ENCODE results near the gene SLC38A11.

DNA sequence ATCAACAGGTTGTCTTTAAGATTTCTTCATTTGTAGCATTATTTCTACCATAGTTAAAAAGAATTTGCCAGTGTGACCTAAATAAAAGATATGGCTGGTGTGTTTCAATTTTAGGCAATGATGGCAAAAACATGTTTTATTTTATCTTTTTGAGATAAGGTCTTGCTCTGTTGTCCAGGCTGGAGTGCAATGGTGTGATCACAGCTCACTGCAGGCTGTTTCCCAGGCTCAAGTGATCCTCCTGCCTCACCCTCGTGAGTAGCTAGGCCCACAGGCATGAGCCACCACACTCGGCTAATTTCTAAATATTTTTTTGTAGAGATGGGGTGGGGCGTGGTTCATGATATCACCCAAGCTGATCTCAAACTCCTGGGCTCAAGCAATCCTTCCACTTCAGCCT is 66.7 kb downstream of the SLC38A11 start:
- TF ChIP-seq, protein P1, sequence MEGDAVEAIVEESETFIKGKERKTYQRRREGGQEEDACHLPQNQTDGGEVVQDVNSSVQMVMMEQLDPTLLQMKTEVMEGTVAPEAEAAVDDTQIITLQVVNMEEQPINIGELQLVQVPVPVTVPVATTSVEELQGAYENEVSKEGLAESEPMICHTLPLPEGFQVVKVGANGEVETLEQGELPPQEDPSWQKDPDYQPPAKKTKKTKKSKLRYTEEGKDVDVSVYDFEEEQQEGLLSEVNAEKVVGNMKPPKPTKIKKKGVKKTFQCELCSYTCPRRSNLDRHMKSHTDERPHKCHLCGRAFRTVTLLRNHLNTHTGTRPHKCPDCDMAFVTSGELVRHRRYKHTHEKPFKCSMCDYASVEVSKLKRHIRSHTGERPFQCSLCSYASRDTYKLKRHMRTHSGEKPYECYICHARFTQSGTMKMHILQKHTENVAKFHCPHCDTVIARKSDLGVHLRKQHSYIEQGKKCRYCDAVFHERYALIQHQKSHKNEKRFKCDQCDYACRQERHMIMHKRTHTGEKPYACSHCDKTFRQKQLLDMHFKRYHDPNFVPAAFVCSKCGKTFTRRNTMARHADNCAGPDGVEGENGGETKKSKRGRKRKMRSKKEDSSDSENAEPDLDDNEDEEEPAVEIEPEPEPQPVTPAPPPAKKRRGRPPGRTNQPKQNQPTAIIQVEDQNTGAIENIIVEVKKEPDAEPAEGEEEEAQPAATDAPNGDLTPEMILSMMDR (conservative IDR thresholded peaks at IDR 0.05): no peak
- no peak for TF ChIP-seq ZFX (IDR thresholded peaks at IDR 0.05)
